Activated CD8-positive, alpha-beta memory T cell treated with anti-CD3 and anti-CD28 coated beads for 4 hours (primary cell): ENCODE data around the gene ANKRD6.

ENCODE experiments used
- DNase-seq, 2 donors: peaks; one replicate each; pipeline ENCODE4 v3.0.0-alpha.2; 2020; ENCODE audit warnings: low read depth in 2 of 2

ANKRD6 gene

GRCh38 chr6:89471287-89471867, 38.4 kb downstream of the ANKRD6 start:
- DNase-seq = no peak

GRCh38 chr6:89475101-89475500, 42.1 kb downstream of the ANKRD6 start:
- DNase-seq = no peak

GRCh38 chr6:89475634-89476033, 42.7 kb downstream of the ANKRD6 start:
- DNase-seq = no peak

GRCh38 chr6:89479897-89480296, 46.9 kb downstream of the ANKRD6 start:
- no peak for DNase-seq

GRCh38 chr6:89481695-89482094, 48.7 kb downstream of the ANKRD6 start:
- DNase-seq = no peak

- DNase-seq = no peak
These were observed 49.2 kb downstream of the ANKRD6 start for GRCh38 chr6:89482126-89482525.

- no peak for DNase-seq
These were observed 50.3 kb downstream of the ANKRD6 start for GRCh38 chr6:89483111-89483720.

GRCh38 chr6:89485320-89485719, 52.4 kb downstream of the ANKRD6 start:
- no peak for DNase-seq

- no peak for DNase-seq
These were observed 54.9 kb downstream of the ANKRD6 start for GRCh38 chr6:89487864-89488263.

GRCh38 chr6:89488438-89488837, 55.5 kb downstream of the ANKRD6 start:
- no peak for DNase-seq

GRCh38 chr6:89489078-89489477, 56.1 kb downstream of the ANKRD6 start:
- DNase-seq = no peak

GRCh38 chr6:89492025-89492640, 59.2 kb downstream of the ANKRD6 start:
- no peak for DNase-seq

GRCh38 chr6:89494131-89494793, 61.3 kb downstream of the ANKRD6 start:
- no peak for DNase-seq

- no peak for DNase-seq
These were observed 63.1 kb downstream of the ANKRD6 start for GRCh38 chr6:89495961-89496535.

- DNase-seq = no peak
These were observed 67.7 kb downstream of the ANKRD6 start for GRCh38 chr6:89500611-89501010.

- DNase-seq = no peak
These were observed 68.3 kb downstream of the ANKRD6 start for GRCh38 chr6:89501222-89501621.

GRCh38 chr6:89501753-89502152, 68.8 kb downstream of the ANKRD6 start:
- no peak for DNase-seq

GRCh38 chr6:89503641-89504040, 70.7 kb downstream of the ANKRD6 start:
- no peak for DNase-seq

GRCh38 chr6:89505847-89506246, 72.9 kb downstream of the ANKRD6 start:
- DNase-seq = no peak

GRCh38 chr6:89506716-89507617, 74.0 kb downstream of the ANKRD6 start:
- DNase-seq = no peak

GRCh38 chr6:89508755-89509563, 76.0 kb downstream of the ANKRD6 start:
- no peak for DNase-seq
